HUES6 (cell line): ENCODE measurements around the gene LRRC53.
A peak's percentile ranks its signal among the peaks of the same experiment; 100 is the strongest.

Experiments used
- H3K27ac ChIP-seq: 2 replicates; pipeline ENCODE4 v1.7.0; 2013; ENCODE audit warnings: low read depth, mild to moderate bottlenecking, low read length, inconsistent platforms
- H3K27me3 ChIP-seq: 2 replicates; pipeline ENCODE4 v1.6.1; 2013; ENCODE audit warnings: low read length; ENCODE audit not compliant: control insufficient read depth, insufficient read depth
- H3K36me3 ChIP-seq: 2 replicates; pipeline ENCODE4 v1.6.1; 2013; ENCODE audit warnings: low read length; ENCODE audit not compliant: control insufficient read depth, insufficient read depth
- H3K4me1 ChIP-seq: 2 replicates; pipeline ENCODE4 v1.6.1; 2013; ENCODE audit warnings: low read length; ENCODE audit not compliant: control insufficient read depth, insufficient read depth
- H3K4me3 ChIP-seq: 2 replicates; pipeline ENCODE4 v1.5.1; 2013; ENCODE audit warnings: low read depth, low read length
- H3K9ac ChIP-seq: one replicate; pipeline ENCODE4 v1.6.1; 2013; ENCODE audit warnings: mild to moderate bottlenecking, low read length
- H3K9me3 ChIP-seq: 2 replicates; pipeline ENCODE4 v1.6.1; 2013; ENCODE audit warnings: low read depth, low read length; ENCODE audit not compliant: control insufficient read depth, insufficient read depth

Gene LRRC53

DNA sequence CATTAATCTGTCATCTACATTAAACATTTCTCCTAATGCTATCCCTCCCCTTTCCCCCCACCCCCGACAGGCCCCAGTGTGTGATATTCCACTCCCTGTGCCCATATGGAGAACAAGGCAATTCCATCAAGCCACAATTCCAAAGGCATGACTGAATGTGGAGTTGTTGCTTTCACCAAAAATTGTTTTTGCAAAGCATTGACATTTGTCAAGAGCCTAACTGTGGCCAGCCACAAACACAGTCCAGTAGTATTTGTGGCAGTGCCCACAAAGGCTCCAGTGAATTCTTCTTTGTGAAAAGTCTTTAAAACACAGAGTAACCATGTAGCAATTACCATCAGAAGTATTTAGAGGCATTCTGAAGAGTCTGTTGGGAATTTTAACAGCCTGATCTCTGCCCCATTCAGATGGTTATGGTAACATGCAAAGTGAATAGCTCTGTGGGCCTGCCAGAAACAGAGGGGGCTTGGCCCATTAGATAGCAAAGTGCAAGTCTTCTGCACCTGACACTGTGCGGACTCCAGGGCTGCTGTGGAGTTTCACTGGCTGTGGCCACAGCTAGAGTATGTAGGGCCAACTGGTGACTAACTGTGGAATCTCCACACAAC lies 11.6 kb upstream of the LRRC53 start:
- H3K4me3 ChIP-seq = no peak overlapping the region
- no peak overlapping the region for H3K9ac ChIP-seq
- H3K36me3 ChIP-seq = no peaks in the 10 kb centered on the region
- no peaks in the 10 kb centered on the region for H3K27me3 ChIP-seq
- peaks cover 40% of the 10 kb centered on the region for H3K4me1 ChIP-seq
- no peak overlapping the region for H3K27ac ChIP-seq
- H3K9me3 ChIP-seq = no peaks in the 10 kb centered on the region

DNA sequence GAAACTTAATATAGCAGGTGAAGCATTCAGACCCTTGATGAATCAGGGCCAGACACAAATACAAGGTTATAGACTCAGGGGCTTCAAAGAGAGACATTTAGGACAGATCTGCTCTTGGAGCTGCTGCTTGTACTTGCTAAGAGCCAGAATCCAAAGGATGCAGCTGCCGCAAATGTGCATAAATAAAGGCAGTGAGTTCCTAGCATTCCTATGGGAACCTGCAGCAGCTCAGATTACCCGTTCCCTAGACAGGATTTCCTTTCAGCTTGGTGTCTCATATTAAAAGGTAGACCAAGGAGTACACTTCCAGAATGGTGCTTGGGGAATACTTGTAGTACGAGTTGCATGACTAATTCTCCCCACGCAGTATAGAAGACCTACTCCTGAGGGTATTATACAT lies 9.7 kb upstream of the LRRC53 start:
- peaks cover 40% of the 10 kb centered on the region for H3K4me1 ChIP-seq
- H3K9ac ChIP-seq = peak overlapping the region; percentile 15
- no peaks in the 10 kb centered on the region for H3K27me3 ChIP-seq
- no peaks in the 10 kb centered on the region for H3K9me3 ChIP-seq
- no peaks in the 10 kb centered on the region for H3K36me3 ChIP-seq
- H3K4me3 ChIP-seq = peak overlapping the region; percentile 29
- peak overlapping the region; percentile 44 for H3K27ac ChIP-seq

DNA sequence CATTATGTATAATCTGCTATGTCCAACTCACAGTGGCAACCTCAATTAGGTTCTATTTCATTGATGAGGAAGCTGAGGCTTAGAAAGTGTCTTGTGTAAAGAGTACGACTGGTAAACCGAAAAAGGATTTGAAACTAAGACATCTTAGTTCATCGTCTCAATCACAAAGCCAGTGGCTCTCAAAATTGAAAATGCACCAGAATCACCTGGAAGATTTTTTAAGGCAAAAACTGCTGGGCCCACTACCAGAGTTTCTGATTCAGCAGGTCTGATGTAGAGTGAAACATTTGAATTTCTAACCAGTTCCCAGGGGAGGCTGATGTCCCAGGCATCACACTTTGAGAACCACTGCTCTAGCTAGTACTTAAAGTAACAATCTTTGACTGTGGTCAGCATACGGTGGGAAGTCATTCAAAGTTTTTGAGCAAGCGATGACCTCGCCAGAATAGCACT lies 5.2 kb upstream of the LRRC53 start:
- Histone ChIP-seq H3K9ac (no peak overlapping the region), H3K4me1 (peaks cover 12% of the 10 kb centered on the region), H3K27me3 (no peaks in the 10 kb centered on the region), H3K36me3 (no peaks in the 10 kb centered on the region), H3K9me3 (no peaks in the 10 kb centered on the region), H3K27ac (no peak overlapping the region), H3K4me3 (no peak overlapping the region)

DNA sequence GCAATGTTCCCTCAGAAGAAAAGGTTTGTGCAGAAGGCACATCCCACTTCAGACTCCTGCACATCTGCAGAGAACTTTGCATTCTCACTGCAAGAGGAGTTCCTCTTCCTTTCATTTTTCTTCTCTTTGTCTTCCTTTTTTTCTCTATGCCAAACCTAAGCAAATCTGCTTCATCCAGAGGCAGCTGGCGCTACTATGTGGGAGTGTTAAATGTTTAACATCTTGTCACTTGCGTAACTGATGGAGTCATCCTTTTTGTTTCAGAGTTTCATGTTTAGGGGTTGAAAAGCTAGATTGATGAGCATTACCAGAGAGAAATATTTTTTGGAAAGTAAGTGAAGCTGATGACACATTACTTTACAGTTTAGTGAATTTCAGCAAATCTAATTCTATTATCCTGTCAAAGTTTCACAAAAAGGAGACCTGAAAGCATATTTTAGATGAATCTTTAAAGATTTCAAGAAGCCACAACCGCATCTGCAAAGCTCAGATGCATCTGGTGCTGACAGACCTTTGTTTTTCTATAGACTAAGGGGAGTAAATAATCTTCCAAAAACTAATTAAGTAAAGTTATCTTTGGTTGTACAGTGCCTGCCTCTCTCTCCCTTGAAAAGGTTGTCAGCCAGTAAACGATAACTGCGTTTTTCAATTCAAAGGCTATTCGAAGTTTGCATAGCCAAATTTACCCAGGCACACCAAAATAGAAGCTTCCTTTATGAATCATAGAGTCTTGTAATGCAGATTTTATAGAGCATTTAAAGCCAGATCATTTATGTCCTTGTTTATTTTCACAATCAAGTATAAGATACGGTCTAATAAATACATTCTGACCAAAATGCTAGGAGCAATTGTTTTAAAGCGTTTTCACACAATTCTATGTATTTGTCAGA lies 1.2 kb upstream of the LRRC53 start:
- H3K4me1 ChIP-seq = peaks cover 3% of the 10 kb centered on the region; the same call in 1 of the 2 replicates
- no peak overlapping the region for H3K4me3 ChIP-seq
- H3K27me3 ChIP-seq = no peaks in the 10 kb centered on the region
- H3K9me3 ChIP-seq = no peaks in the 10 kb centered on the region
- no peak overlapping the region for H3K27ac ChIP-seq
- no peak overlapping the region for H3K9ac ChIP-seq
- H3K36me3 ChIP-seq = no peaks in the 10 kb centered on the region

DNA sequence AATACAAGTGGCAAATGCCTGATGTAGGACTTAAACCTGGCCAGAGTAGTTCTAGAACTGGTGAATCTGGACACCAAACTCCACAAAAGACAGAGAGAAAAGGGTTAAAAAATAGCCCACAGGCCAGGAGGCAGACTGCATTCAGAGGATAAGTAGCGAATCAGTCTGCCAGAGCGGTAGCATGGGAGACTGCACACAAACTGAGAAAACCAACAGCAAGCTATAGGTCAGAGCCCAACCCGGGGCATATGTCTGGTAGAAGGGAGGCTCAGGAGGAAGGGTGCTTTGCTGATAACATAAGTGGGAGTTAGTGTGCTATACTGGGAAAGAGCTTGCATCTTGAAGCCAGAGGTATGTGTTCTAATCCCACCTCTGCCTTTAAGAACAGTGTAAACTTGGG lies 4.0 kb downstream of the LRRC53 start:
- Histone ChIP-seq H3K9ac (no peak overlapping the region), H3K36me3 (no peaks in the 10 kb centered on the region), H3K4me1 (peaks cover 17% of the 10 kb centered on the region), H3K27me3 (no peaks in the 10 kb centered on the region), H3K27ac (no peak overlapping the region), H3K9me3 (no peaks in the 10 kb centered on the region), H3K4me3 (no peak overlapping the region)

DNA sequence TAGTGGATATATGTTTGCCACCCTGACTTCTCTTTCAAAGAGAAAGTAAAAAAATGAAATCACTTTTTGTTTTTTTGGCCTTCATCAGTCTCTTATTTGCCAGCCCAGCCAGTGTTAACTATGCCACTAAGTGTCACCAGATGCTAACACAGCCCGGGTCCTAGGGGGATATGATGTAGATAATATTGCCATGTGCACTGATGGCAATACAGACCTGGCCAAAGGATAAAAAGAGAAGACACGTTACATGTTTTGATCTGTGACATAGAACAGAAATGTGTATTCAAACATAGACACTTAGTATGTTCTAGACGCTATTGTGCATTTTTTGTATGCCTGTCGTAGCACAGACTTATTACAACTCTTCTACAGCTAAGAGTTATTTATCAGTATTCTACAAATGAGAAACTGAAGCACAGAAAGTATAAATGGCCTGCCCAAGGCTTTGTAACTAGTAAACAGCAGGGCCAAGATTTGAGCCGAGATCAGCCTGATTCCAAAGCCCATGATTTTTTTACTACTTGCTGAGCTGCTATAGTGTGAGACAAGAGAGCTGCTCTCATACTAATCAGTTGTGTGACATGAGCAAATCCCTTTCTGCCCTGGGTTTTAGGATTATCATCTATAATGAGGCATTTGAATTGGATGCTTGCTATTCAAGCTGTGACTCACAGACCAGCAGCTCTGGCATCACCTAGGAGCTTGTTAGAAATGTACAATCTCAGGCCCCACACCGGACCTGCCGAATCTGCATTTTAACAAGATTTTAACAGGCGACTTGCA lies 6.3 kb downstream of the LRRC53 start:
- Histone ChIP-seq H3K9me3 (no peaks in the 10 kb centered on the region), H3K36me3 (no peaks in the 10 kb centered on the region), H3K4me1 (peaks cover 17% of the 10 kb centered on the region), H3K9ac (no peak overlapping the region), H3K27me3 (no peaks in the 10 kb centered on the region), H3K27ac (0 out of 2 replicates have a peak overlapping the region, but pooled peaks have one; percentile 8), H3K4me3 (no peak overlapping the region)

DNA sequence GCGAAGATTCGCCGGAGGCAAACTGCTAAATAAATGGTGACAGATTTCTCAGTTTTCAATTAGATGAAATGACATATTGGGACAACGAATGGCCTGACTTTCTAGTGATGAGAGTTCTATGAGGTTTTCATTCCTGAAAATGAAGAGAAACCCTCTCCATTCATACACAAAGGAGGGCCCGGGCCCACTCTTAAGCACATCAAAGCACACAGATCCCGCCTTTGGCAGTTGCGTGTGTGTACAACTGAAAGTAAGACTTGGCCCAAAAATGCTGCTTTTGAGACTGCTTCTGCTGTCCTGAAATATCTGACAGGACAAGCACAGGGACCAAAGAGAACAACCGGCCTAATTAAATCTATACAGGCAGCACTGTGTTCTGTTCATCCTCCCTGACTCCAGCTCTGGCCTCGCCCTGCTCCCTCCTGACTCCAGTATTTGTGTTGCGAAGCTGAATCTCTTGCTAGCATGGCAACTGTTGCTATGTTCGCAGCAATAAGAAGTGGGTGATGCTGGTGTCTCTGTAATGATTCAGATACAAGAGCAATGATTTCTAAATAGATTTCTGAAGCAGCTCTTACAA lies 7.4 kb downstream of the LRRC53 start:
- no peak overlapping the region for H3K9ac ChIP-seq
- H3K9me3 ChIP-seq = no peaks in the 10 kb centered on the region
- no peaks in the 10 kb centered on the region for H3K27me3 ChIP-seq
- H3K4me1 ChIP-seq = peaks cover 17% of the 10 kb centered on the region
- no peak overlapping the region for H3K4me3 ChIP-seq
- H3K36me3 ChIP-seq = no peaks in the 10 kb centered on the region
- no peak overlapping the region for H3K27ac ChIP-seq

DNA sequence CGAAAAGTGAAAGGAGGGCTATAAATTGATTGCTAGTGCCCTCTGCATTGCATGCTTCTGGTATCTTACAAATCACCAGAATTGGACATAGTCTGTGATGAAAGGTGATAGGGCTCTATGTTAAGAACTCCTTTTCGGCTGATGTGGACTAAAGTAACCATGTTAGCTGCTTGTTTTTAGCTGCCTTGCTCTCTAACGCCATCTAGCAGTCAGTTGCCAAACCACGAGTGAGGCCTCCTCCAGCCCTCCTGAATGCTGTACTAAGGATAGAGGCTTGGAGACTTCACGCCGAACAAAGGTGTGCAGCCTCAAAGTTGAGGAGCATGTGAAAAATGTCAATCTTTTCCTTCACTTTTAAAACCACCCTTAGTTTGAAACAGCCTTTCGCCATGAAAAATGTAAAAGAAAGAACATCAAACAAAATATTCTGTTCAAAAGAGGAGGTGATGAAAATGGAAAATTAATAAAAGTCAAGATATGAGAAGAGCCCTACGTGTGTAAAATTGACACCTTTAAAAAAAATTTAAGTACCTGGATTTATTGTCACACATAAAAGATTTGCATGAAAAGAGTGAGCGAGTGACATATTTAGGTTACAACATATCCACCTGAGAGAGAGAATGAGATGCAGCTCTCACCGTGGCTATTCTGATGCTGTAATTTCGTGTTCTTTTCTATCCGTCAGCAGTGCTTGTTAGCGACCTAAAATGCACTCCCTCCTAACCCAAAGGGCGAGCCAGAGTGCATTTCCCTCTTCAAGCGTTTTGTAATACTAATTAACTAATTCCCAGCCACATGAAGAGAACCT lies 8.1 kb downstream of the LRRC53 start:
- Histone ChIP-seq H3K27ac (no peak overlapping the region), H3K27me3 (no peaks in the 10 kb centered on the region), H3K9me3 (no peaks in the 10 kb centered on the region), H3K4me3 (no peak overlapping the region), H3K4me1 (peaks cover 17% of the 10 kb centered on the region), H3K9ac (no peak overlapping the region), H3K36me3 (no peaks in the 10 kb centered on the region)

DNA sequence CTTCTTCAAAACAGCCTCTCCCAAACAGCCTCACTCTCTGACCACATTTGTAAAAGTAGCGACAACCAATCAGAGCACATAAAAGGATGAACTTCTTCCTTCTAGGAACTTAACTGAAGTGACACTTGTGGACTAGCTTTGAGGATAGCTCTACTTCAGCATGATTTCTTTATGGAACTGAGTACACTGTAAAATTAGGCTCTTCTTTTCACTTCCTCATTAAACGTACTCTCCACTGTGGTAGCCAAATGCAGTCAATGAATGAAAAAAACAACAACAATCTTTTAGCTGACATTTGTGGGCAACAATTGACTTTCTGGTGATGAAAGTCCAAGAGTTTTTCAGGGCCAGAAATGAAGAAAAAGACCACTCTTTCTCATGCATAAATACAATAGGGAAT lies 9.6 kb downstream of the LRRC53 start:
- H3K27me3 ChIP-seq = no peaks in the 10 kb centered on the region

DNA sequence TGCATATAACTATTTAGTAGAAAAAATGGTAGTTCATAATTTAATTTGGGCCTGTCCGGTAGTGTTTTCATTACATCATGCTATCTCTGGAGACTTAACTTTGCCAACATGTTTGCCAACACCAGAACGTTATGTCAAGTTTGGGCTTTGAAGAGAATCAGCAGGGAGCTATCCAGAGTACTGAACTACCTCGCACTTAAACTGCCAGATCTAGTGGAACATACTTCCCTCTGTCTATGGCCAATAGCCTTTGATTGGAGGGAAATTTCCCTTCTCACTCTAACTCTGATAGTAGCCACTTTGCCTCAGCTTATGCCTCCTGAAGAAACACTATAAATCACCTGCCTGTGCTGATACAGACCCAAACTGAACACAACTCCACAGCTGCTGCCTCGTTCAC lies 10.0 kb downstream of the LRRC53 start:
- Histone ChIP-seq H3K9me3 (no peaks in the 10 kb centered on the region), H3K36me3 (no peaks in the 10 kb centered on the region), H3K27me3 (no peaks in the 10 kb centered on the region), H3K4me1 (peaks cover 12% of the 10 kb centered on the region; the same call in 1 of the 2 replicates), H3K9ac (no peak overlapping the region), H3K27ac (no peak overlapping the region), H3K4me3 (no peak overlapping the region)

More for the DNA sequence above, 9.6 kb downstream of the LRRC53 start:
- no peak overlapping the region for H3K9ac ChIP-seq
- H3K4me3 ChIP-seq = no peak overlapping the region
- H3K27ac ChIP-seq = no peak overlapping the region
- H3K9me3 ChIP-seq = no peaks in the 10 kb centered on the region
- no peaks in the 10 kb centered on the region for H3K36me3 ChIP-seq
- peaks cover 12% of the 10 kb centered on the region; the same call in 1 of the 2 replicates for H3K4me1 ChIP-seq
